ENCODE results near the gene RBFA. TPM values are rescaled to one million over a fixed set of nuclear protein-coding genes. Genes with fewer than 3 reads are reported as not detected.

The RBFA gene
- total RNA-seq, 4 donors from 2014 or later, result 18.2 to 54.7 (median 30.8) TPM

DNA sequence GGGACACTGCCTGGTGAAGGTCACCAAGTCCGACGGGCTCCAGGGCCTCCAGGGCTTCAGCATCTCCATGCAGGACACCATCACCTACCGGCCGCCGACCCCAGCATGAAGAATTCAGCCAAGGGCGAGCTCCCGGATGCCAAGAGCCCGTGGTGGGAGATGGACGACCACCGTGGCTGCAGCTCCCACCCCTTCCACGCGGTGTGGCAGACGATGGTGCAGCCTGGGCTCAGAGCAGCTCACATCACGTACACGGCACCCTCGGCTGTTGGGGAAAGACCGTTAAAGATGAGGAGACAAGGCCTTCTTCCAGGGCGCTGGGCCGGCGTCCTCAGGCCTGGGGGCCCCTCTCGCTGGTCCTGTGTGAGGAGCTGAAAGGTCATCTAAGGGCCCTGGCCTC is 43.6 kb downstream of the RBFA start:
- H3K9me3 ChIP-seq, result no peaks in the 10 kb centered on the region
- no peaks in the 10 kb centered on the region for H3K36me3 ChIP-seq
- H3K4me3 ChIP-seq, result no peak overlapping the region
- intact Hi-C loops (cut with DNase I; ENCODE audit: low total_unique reads), result no loop called here
- no peak overlapping the region for H3K27ac ChIP-seq
- no peaks in the 10 kb centered on the region for H3K4me1 ChIP-seq
- TF ChIP-seq, protein P1, sequence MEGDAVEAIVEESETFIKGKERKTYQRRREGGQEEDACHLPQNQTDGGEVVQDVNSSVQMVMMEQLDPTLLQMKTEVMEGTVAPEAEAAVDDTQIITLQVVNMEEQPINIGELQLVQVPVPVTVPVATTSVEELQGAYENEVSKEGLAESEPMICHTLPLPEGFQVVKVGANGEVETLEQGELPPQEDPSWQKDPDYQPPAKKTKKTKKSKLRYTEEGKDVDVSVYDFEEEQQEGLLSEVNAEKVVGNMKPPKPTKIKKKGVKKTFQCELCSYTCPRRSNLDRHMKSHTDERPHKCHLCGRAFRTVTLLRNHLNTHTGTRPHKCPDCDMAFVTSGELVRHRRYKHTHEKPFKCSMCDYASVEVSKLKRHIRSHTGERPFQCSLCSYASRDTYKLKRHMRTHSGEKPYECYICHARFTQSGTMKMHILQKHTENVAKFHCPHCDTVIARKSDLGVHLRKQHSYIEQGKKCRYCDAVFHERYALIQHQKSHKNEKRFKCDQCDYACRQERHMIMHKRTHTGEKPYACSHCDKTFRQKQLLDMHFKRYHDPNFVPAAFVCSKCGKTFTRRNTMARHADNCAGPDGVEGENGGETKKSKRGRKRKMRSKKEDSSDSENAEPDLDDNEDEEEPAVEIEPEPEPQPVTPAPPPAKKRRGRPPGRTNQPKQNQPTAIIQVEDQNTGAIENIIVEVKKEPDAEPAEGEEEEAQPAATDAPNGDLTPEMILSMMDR (IDR thresholded peaks at IDR 0.05), result no peak
- TF ChIP-seq POLR2A (IDR thresholded peaks at IDR 0.05), result no peak
- no peaks in the 10 kb centered on the region for H3K27me3 ChIP-seq
- DNase-seq, result no peak

Other genes with a start within 250 kb of the RBFA start
- gene KCNG2, start 236.5 kb upstream of the RBFA start, total RNA-seq, result under 1 TPM in 1 of 4 donors, not detected in 3; 0.59 TPM
- 10 to 100 TPM; 20.3 to 42.5 (median 32.5) TPM for gene SLC66A2, start 82.8 kb upstream of the RBFA start, total RNA-seq
- gene HSBP1L1, start 69.8 kb upstream of the RBFA start, total RNA-seq, result 10 to 100 TPM in 2 of 4 donors, 1 to 10 TPM in 2; 6.6 to 21.3 (median 15.0) TPM
- gene TXNL4A, start 45.9 kb upstream of the RBFA start, total RNA-seq, result 10 to 100 TPM in 3 of 4 donors, 1 to 10 TPM in 1; 7.4 to 80.7 (median 34.4) TPM
- gene ADNP2, start 74.8 kb downstream of the RBFA start, total RNA-seq, result 10 to 100 TPM in 2 of 4 donors, 1 to 10 TPM in 2; 6.2 to 24.0 (median 14.7) TPM
- 10 to 100 TPM in 3 of 4 donors, 1 to 10 TPM in 1; 4.6 to 15.9 (median 11.9) TPM for gene PARD6G, start 213.1 kb downstream of the RBFA start, total RNA-seq

Measured in uterus (tissue), 4 donors.